ENCODE measurements around the gene C5AR1. TPM values are rescaled to one million over a fixed set of nuclear protein-coding genes. Genes with fewer than 3 reads are reported as not detected.
"Not testable (repeated sequence)": the region's sequence is repeated elsewhere in the genome, so short reads cannot be mapped to it uniquely, and the experiment has no call there.

C5AR1 gene
- total RNA-seq, 1 donor: 0.81 TPM

DNA sequence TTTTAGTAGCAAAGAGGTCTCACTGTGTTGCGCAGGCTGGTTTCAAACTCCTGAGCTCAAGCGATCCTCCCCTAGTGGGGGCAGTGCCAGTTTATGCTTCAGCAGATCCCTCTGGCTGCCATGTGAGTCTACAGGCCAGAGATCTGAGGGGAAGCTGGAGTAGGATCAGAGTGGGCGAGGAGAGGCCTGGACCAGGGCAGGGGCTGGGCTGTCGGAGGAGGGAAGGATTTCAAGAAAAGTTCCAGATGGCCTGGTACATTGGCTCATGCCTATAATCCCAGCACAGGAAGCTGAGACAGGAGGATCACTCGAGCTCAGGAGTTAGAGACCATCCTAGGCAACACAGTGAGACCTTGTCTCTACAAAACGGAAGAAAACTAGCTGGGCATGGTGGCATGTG is 49.3 kb downstream of the C5AR1 start:
- DNase-seq (ENCODE audit: low read depth in 2 of 3, low spot score in 2 of 3): no peak

DNA sequence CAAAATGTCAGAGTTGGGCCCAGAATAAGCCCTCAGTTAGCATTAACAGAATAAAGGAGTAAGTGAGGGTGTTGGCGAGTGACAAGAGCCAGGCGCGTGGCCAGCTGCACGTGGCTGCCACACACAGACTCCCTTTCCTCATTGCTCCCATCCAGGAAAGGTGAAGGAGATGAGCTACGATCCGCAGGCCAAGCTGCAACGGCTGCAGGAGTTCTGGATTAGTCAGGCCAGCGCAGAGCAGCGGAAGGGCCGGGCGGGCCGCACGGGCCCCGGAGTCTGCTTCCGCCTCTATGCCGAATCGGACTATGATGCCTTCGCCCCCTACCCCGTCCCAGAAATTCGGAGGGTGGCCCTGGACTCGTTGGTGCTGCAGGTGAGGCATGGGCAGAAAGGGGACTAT is 52.7 kb downstream of the C5AR1 start:
- no peak for DNase-seq (ENCODE audit: low read depth in 2 of 3, low spot score in 2 of 3)

- DNase-seq (ENCODE audit: low read depth in 2 of 3, low spot score in 2 of 3): no peak
Observed at GRCh38 chr19:47363758-47364531, 54.3 kb downstream of the C5AR1 start.

- not testable (repeated sequence) for DNase-seq (ENCODE audit: low read depth in 2 of 3, low spot score in 2 of 3)
Observed at GRCh38 chr19:47365455-47365854, 55.8 kb downstream of the C5AR1 start.

DNA sequence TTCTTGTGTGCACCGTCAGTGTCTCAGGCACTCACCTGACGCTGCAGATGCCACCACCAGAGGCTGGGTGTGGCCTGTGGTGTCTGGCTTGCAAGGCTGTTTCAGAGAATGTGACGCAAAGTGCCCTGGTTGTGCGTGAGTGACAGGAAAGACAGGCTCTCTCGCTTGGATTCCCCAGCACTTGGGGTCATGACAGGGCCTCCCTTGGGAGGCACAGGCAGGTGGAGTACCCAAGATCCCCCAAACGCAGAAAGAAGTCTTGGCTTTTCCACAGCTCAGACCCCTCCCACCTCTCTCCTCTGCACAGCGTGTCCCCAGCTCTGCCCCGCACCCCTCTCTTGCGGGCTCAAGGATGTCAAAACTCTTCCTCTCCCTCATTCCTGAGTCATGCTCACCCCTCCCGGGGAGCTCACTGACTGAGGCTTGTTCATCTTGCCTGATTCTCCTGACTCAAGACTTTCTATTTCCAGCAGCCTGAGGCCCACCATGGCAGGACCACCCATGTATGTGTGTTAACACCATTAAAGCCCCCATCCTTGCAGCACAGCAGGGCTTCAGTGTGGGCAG is 60.5 kb downstream of the C5AR1 start:
- peak in 2 of 3 donors; percentile 54 to 69 for DNase-seq (ENCODE audit: low read depth in 2 of 3, low spot score in 2 of 3)

GRCh38 chr19:47371261-47371660 is 61.6 kb downstream of the C5AR1 start:
- no peak for DNase-seq (ENCODE audit: low read depth in 2 of 3, low spot score in 2 of 3)

Other genes with a start within 250 kb of the C5AR1 start
- 19.4 TPM for gene ZC3H4, start 196.1 kb upstream of the C5AR1 start, total RNA-seq
- 35.0 TPM for gene SAE1, start 179.0 kb upstream of the C5AR1 start, total RNA-seq
- gene BBC3, start 78.7 kb upstream of the C5AR1 start, total RNA-seq: 5.7 TPM
- gene CCDC9, start 53.3 kb upstream of the C5AR1 start, total RNA-seq: 6.5 TPM
- gene INAFM1, start 35.0 kb upstream of the C5AR1 start, total RNA-seq: 2.2 TPM
- gene C5AR2, start 22.3 kb downstream of the C5AR1 start, total RNA-seq: 0.81 TPM
- gene DHX34, start 39.5 kb downstream of the C5AR1 start, total RNA-seq: 18.0 TPM
- under 0.01 TPM for gene MEIS3, start 109.7 kb downstream of the C5AR1 start, total RNA-seq
- gene SLC8A2, start 162.0 kb downstream of the C5AR1 start, total RNA-seq: under 0.01 TPM
- gene KPTN, start 174.4 kb downstream of the C5AR1 start, total RNA-seq: 6.7 TPM
- 50.4 TPM for gene NAPA, start 205.2 kb downstream of the C5AR1 start, total RNA-seq